Measurements from ENCODE around the gene VWF.

VWF gene

GRCh38 chr12:5988659-5989116 is 135.8 kb downstream of the VWF start:
- TF ChIP-seq CTCF (IDR thresholded peaks at IDR 0.05; ENCODE audit: extremely low read depth, insufficient read depth, missing control alignments), result peak; percentile 99
- in situ Hi-C loops (cut with MboI; ENCODE audit: low pct_unique_long_range_greater_than_20kb, low sequenced_read_pairs, unreplicated experiment), result no loop called here
- DNase-seq (ENCODE audit: low spot score), result peak; percentile 81

- no peak for TF ChIP-seq CTCF (IDR thresholded peaks at IDR 0.05; ENCODE audit: extremely low read depth, insufficient read depth, missing control alignments)
- DNase-seq (ENCODE audit: low spot score), result no peak
- in situ Hi-C loops (cut with MboI; ENCODE audit: low pct_unique_long_range_greater_than_20kb, low sequenced_read_pairs, unreplicated experiment), result no loop called here
Measured at GRCh38 chr12:5988088-5988487, 136.4 kb downstream of the VWF start.

- DNase-seq (ENCODE audit: low spot score), result no peak
- in situ Hi-C loops (cut with MboI; ENCODE audit: low pct_unique_long_range_greater_than_20kb, low sequenced_read_pairs, unreplicated experiment), result no loop called here
- no peak for TF ChIP-seq CTCF (IDR thresholded peaks at IDR 0.05; ENCODE audit: extremely low read depth, insufficient read depth, missing control alignments)
Measured at GRCh38 chr12:5987573-5987972, 136.9 kb downstream of the VWF start.

GRCh38 chr12:5985471-5985870 is 139.0 kb downstream of the VWF start:
- in situ Hi-C loops (cut with MboI; ENCODE audit: low pct_unique_long_range_greater_than_20kb, low sequenced_read_pairs, unreplicated experiment), result no loop called here

GRCh38 chr12:5984873-5985272 is 139.6 kb downstream of the VWF start:
- DNase-seq (ENCODE audit: low spot score), result no peak
- no peak for TF ChIP-seq CTCF (IDR thresholded peaks at IDR 0.05; ENCODE audit: extremely low read depth, insufficient read depth, missing control alignments)
- in situ Hi-C loops (cut with MboI; ENCODE audit: low pct_unique_long_range_greater_than_20kb, low sequenced_read_pairs, unreplicated experiment), result no loop called here

More at GRCh38 chr12:5985471-5985870, 139.0 kb downstream of the VWF start:
- no peak for DNase-seq (ENCODE audit: low spot score)
- TF ChIP-seq CTCF (IDR thresholded peaks at IDR 0.05; ENCODE audit: extremely low read depth, insufficient read depth, missing control alignments), result no peak

- in situ Hi-C loops (cut with MboI; ENCODE audit: low pct_unique_long_range_greater_than_20kb, low sequenced_read_pairs, unreplicated experiment), result no loop called here
- DNase-seq (ENCODE audit: low spot score), result no peak
- no peak for TF ChIP-seq CTCF (IDR thresholded peaks at IDR 0.05; ENCODE audit: extremely low read depth, insufficient read depth, missing control alignments)
Measured at GRCh38 chr12:5982106-5982505, 142.4 kb downstream of the VWF start.

- no peak for TF ChIP-seq CTCF (IDR thresholded peaks at IDR 0.05; ENCODE audit: extremely low read depth, insufficient read depth, missing control alignments)
- in situ Hi-C loops (cut with MboI; ENCODE audit: low pct_unique_long_range_greater_than_20kb, low sequenced_read_pairs, unreplicated experiment), result no loop called here
- no peak for DNase-seq (ENCODE audit: low spot score)
Measured at GRCh38 chr12:5977556-5977955, 146.9 kb downstream of the VWF start.
